Mesothelial cell of epicardium (in vitro differentiated cells): ENCODE data around the gene SLC26A11. TPM values are rescaled to one million over a fixed set of nuclear protein-coding genes. Genes with fewer than 3 reads are reported as not detected.

Experiments
- DNase-seq, 2 experiments: peaks; one replicate each; pipeline ENCODE4 v3.0.0; 2021; ENCODE audit warnings: low spot score in 2 of 2; ENCODE audit not compliant: unreplicated experiment in 2 of 2
- H3K27ac Mint-ChIP-seq: 2 replicates; pipeline ENCODE4 v1.8.0; 2021; ENCODE audit warnings: mixed read lengths
- H3K27me3 Mint-ChIP-seq: 2 replicates; pipeline ENCODE4 v1.8.0; 2021; ENCODE audit warnings: low read depth, mixed read lengths
- H3K36me3 Mint-ChIP-seq: 2 replicates; pipeline ENCODE4 v1.8.0; 2021; ENCODE audit warnings: mixed read lengths
- H3K4me1 Mint-ChIP-seq: 2 replicates; pipeline ENCODE4 v1.8.0; 2021; ENCODE audit warnings: mixed read lengths
- H3K4me3 Mint-ChIP-seq: 2 replicates; pipeline ENCODE4 v1.8.0; 2021; ENCODE audit warnings: mild to moderate bottlenecking, moderate library complexity, mixed read lengths
- H3K9me3 Mint-ChIP-seq: 2 replicates; pipeline ENCODE4 v1.8.0; 2021; ENCODE audit warnings: mixed read lengths
- CTCF ChIP-seq: fragments of 200-600 bp; sonication (generic); IDR thresholded peaks from one replicate; pipeline ENCODE4 v1.5.0; 2021; ENCODE audit warnings: antibody characterized with exemption; ENCODE audit not compliant: unreplicated experiment
- total RNA-seq: library from RNA; stranded (reverse); gene quantifications from 3 replicates; pipeline ENCODE4 v1.2.1, GENCODE V29; 2021

The SLC26A11 gene
- total RNA-seq, 1 donor from 2014 or later = 41.2 TPM

GRCh38 chr17:80246266-80246681 lies 26.0 kb downstream of the SLC26A11 start:
- no peak for DNase-seq
- H3K27me3 Mint-ChIP-seq = no peaks in the 10 kb centered on the region
- H3K4me3 Mint-ChIP-seq = no peak overlapping the region
- H3K27ac Mint-ChIP-seq = no peak overlapping the region
- H3K4me1 Mint-ChIP-seq = no peaks in the 10 kb centered on the region
- no peaks in the 10 kb centered on the region for H3K9me3 Mint-ChIP-seq
- TF ChIP-seq CTCF = no peak
- H3K36me3 Mint-ChIP-seq = peaks cover 27% of the 10 kb centered on the region

GRCh38 chr17:80246726-80247125 lies 26.5 kb downstream of the SLC26A11 start:
- Mint-ChIP-seq H3K9me3 (no peaks in the 10 kb centered on the region), H3K27ac (no peak overlapping the region), H3K4me1 (no peaks in the 10 kb centered on the region), H3K27me3 (no peaks in the 10 kb centered on the region), H3K4me3 (no peak overlapping the region), H3K36me3 (peaks cover 24% of the 10 kb centered on the region)
- DNase-seq = no peak
- no peak for TF ChIP-seq CTCF

GRCh38 chr17:80247561-80247960 lies 27.3 kb downstream of the SLC26A11 start:
- H3K4me1 Mint-ChIP-seq = no peaks in the 10 kb centered on the region
- no peaks in the 10 kb centered on the region for H3K9me3 Mint-ChIP-seq
- no peak overlapping the region for H3K4me3 Mint-ChIP-seq
- no peaks in the 10 kb centered on the region for H3K27me3 Mint-ChIP-seq
- DNase-seq = no peak
- H3K27ac Mint-ChIP-seq = no peak overlapping the region
- peaks cover 21% of the 10 kb centered on the region for H3K36me3 Mint-ChIP-seq
- no peak for TF ChIP-seq CTCF

- H3K9me3 Mint-ChIP-seq = no peaks in the 10 kb centered on the region
- TF ChIP-seq CTCF = no peak
- no peak overlapping the region for H3K27ac Mint-ChIP-seq
- peaks cover 18% of the 10 kb centered on the region for H3K36me3 Mint-ChIP-seq
- H3K4me1 Mint-ChIP-seq = no peaks in the 10 kb centered on the region
- H3K27me3 Mint-ChIP-seq = no peaks in the 10 kb centered on the region
- H3K4me3 Mint-ChIP-seq = no peak overlapping the region
- no peak for DNase-seq
Measured at GRCh38 chr17:80248001-80248893, 28.0 kb downstream of the SLC26A11 start.

- H3K27ac Mint-ChIP-seq = no peak overlapping the region
Measured at GRCh38 chr17:80248894-80249710, 28.9 kb downstream of the SLC26A11 start.

More at GRCh38 chr17:80248894-80249710, 28.9 kb downstream of the SLC26A11 start:
- Mint-ChIP-seq H3K27me3 (no peaks in the 10 kb centered on the region), H3K4me1 (no peaks in the 10 kb centered on the region), H3K9me3 (no peaks in the 10 kb centered on the region), H3K36me3 (peaks cover 18% of the 10 kb centered on the region), H3K4me3 (no peak overlapping the region)
- no peak for TF ChIP-seq CTCF
- DNase-seq = no peak
